COLO829 (cell line): ENCODE measurements around the gene SNX30.

Source experiments
- DNase-seq: peaks from one replicate; pipeline ENCODE4 v3.0.0; 2012; ENCODE audit warnings: low spot score

Gene SNX30

DNA sequence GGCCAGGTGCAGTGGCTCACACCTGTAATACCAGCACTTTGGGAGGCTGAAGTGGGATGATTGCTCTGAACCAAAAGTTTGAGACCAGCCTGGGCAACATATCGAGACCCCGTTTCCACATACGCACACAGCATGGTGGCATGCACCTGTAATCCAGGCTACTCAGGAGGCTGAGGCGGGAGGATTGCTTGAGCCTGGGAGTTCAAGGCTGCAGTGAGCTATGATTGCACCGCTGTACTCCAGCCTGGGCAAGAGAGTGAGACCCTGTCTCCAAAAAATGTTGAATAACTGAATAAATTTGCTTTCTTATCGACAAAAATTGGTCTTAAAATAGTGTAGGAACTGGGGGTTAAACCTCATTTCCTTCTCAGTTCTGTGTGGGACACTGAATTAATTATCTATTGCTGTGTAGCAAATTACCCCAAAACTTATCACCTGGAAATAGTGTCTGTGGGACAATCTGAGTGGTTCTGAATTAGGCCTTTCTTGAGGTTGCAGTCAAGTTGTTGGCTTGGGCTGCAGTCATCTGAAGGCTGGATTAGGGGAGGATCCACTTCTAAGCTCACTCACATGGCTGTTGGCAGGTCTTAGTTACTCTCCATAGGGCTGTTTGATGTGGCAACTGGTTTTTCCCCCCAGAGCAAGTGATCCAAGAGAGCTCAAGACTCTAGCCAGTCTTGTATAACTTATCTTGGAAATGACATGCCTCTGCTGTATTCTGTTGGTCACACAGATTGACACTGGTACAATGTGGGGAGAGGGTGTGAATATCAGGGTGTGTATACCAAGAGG lies 2.0 kb downstream of the SNX30 start:
- DNase-seq: no peak

DNA sequence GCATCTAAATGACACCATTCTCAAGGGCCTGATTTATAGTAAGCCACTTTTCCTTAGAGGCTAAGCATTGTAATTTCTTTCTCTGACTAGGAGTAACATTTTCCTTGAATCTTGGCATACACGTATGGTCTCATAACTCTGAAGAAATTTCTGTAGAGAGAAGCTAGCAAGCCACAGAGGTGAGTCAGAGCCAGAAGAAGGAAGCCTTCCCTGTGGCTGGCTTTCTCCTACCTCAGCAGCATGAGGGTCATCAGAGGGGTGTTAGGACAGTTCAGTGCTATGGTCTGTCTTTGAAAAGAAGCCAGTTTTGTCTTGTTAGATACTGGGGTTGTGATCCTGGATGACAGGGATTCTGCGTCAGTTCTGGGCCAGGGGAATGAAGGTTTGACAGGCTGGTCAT lies 3.2 kb downstream of the SNX30 start:
- DNase-seq: no peak

DNA sequence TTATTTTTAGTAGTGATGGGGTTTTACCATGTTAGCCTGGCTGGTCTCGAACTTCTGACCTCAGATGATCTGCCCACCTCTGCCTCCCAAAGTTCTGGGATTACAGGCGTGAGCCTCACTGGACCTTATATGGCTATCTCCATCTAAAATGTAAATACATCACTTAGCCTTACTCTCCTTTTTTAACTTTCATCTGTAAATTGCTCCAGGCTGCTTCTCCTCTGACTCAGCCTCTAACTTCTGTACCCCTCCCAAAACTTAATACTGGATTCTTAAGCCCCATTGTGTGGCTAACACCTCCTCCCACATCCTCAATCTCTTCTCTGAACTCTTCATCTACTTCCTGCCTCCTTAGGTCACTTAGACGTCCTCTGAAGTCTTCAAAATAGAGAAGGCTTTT lies 4.0 kb downstream of the SNX30 start:
- DNase-seq: peak; percentile 91

DNA sequence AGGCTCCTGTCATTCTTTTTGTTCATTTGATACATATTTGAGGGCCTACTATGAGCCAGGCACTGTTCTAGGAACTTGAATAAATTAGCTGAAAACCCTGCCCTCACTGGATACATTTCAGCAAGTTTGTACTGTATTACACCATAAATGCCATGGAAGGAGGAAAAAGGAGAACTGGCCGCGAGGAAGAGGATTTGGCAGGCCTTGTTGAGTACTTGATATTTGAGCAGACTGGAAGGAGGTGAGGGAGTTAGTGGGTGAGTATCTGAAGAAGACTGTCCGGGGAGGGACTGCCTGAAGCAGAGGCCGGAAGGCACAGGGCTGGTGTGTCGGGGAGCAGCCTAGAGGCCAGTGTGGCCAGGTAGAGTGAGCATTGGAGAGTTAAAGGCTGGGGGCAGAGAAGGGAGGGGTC lies 4.5 kb downstream of the SNX30 start:
- DNase-seq: no peak

DNA sequence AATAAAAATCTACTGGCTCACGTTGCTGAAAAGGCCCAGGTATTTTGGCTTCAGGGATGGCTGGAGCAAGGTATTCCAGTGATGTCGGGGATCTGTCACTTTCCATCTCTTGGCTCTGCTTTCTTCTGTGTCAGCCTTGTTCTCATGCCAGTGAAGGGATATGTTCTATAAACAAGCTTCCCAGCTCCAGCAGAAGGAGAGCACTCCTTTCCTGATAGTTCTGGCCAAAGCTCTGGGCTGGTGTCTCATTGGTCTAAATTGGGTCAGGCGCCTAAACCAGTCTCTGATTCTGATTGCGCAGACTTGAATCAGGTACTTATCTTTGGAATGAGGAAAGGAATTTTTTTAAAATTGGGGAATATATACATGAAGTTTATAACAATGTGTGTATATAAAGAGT lies 5.1 kb downstream of the SNX30 start:
- no peak for DNase-seq

DNA sequence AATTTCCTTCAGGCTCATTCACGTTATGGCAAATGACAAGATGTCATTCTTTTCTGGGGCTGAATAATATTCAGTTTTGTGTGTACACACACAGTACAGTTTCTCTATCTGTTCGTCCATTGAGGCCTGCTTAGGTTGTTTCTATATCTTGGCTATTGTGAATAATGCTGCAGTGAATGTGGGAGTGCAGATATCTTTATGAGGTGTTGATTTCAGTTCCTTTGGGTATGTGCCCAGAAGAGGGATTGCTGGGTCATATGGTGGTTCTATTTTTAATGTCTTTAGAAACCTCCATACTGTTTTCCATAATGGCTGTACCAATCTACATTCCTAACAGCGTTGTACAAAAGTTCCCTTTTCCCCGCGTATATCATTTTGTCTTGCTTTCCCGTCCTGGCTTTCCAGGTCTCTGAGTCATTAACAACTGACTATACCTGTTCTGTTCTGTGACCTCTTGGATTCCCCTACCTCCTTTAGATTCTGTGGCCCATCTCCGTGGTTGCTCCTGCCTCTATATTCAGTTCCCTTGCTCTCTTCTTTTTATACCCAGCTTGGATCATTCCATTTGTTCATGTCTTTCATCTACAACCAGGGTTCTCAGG lies 6.8 kb downstream of the SNX30 start:
- DNase-seq: no peak

DNA sequence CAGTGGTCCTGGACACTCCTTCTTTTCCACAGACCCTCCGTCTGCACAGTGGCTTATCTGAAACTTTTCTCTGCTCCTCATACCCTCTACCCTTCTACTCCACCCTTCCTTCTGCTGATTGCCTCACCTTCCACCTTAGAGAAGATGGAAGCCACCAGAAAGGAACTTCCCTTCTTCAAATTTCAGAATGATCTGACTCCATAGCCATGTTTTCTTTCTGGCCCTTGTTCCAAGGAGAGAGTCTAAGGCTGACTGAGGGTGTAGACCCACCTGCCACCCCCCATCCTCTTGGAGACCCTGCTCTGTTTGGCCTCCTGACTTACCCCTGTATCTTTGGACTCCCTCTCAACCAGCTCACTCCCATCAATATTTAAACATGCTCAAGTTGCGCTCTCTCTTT lies 7.4 kb downstream of the SNX30 start:
- DNase-seq: no peak

DNA sequence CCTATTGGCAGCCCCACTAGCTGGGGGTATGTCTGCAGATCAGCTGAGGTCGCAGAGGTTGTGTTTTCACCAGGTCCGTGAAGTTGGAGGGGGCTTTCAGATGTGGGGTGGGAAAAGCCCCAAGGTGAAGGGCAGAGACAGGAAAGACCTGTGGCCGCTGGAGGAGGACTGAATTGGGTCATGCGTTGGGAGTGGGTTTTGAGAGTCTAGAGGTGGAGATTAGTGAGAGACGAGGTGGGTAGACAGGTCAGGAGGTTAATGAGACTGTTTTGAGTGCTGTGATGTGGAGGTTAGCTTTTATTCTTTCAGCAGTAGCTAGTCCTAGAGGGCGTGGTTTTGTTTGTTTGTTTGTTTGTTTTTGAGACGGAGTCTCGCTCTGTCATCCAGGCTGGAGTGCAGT lies 10.3 kb downstream of the SNX30 start:
- no peak for DNase-seq

DNA sequence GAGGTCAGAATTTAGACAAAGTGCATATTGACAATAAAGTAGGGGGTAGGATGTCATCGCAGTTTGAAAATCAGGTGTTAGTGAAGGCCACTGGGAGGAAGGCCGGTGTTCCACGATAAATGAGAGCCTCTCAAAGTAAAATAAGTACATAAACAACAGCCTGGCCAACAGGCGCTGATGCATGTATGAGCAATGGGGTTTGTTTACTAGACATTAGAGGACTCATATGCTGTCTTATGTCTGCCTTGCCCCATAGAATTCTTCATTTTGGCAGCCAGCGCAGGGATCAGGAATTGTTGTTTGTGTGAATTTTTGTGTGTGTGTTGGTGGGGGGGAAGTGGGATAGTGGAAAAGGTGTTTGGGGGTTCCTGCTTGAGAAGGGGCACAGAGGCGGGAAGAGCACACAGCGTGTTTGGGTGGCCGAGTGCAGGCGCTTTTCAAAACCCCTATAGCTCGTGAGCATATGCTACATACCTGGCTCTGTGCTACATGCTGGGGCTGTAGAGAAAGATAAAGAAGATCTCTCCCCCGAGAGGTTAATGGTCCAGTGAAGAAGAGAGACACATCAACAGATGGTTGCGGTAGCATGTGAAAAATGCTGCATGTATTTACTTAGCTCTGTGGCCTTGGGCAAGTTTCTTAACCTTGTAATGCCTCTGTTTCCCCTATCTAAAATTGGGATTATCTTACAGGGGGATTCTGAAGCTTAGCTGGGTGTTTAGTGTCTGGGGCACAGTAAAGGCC lies 11.5 kb downstream of the SNX30 start:
- no peak for DNase-seq

DNA sequence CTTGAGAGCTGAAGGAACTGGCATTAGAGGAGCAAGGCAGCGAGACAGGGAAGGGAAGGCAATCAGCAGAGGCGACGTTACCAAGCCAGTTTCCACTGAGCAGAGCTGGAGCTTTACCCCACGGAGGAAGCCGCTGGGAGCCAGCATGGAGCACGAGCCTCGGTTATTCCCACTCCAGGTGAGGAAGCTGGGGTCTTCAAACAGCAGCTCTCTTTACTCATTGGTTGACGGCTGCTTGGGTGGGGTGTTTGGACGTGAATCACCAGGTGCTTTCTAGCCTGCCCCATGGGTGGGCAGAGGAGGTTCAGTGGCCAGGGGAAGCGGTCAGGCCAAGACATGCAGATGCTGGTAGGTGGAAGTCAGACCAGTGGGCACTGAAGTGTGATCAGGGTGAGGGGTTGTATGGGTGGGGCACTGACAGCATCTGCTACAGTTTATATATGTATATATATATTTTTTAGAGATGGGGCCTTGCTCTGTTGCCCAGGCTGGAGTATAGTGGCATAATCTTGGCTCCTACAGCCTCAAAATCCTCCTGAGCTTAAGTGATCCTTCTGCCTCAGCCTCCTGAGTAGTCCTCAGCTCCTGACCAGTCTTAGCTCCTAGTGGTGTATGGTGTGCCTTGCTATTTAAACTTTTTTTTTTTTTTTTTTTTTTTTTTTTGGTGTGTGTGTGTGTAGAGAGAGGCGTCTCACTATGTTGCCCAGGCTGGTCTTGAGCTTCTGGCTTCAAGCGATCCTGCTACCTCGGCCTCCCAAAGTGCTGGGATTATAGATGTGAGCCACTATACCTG lies 12.4 kb downstream of the SNX30 start:
- DNase-seq: no peak

DNA sequence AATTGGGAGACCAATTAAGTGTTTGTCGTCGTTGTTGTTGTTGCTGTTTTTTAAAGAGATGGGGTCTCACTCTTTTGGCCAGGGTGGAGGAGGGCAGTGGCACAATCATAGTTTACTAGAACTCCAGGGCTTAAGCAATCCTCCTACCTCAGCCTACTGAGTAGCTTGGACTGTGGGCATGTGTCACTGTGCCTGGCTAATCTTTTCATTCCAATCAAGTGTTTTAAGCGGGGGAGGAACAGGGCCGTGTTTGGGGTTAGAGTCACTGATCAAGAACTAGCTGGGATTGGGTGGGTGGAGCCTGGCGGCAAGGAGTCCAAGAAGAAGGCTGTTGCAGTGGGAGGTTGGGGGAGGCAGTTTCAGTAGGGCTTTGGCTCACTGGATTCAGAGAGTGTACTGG lies 13.8 kb downstream of the SNX30 start:
- DNase-seq: no peak

DNA sequence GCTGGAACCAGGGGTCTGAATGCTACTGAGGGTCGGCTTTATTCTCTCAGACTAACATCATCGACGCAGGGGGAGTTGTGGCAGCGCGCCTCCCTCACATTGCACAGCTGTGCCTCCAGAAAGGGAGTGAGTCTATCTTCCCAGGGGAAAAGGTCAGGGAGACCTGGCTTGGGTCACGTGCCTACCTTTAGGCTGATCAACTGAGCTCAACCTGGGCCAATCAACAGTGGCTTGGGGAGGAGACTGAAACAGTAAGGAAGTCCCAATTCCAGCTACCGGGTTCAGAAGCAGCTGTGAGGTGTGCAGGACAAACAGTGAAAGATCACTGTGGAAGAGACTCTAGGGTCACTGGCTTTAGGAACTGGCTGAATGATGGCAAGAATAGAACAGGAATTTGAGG lies 14.3 kb downstream of the SNX30 start:
- no peak for DNase-seq

DNA sequence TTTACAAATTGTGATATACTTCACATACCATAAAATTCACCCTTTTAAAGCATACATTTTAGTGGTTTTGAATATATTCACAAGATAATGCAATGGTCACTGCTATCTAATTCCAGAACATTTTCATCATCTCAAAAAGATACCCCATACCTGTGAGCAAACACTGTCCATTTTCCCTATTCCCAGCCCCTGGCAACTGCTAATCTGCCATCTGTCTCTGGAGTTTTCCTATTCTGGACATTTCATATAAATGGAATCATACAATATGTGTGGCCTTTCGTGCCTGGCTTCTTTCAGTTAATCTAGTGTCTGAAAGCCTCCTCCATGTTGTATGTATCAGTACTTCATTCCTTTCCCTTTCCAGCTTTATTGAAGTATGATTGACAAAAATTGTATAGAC lies 14.7 kb downstream of the SNX30 start:
- DNase-seq: no peak

DNA sequence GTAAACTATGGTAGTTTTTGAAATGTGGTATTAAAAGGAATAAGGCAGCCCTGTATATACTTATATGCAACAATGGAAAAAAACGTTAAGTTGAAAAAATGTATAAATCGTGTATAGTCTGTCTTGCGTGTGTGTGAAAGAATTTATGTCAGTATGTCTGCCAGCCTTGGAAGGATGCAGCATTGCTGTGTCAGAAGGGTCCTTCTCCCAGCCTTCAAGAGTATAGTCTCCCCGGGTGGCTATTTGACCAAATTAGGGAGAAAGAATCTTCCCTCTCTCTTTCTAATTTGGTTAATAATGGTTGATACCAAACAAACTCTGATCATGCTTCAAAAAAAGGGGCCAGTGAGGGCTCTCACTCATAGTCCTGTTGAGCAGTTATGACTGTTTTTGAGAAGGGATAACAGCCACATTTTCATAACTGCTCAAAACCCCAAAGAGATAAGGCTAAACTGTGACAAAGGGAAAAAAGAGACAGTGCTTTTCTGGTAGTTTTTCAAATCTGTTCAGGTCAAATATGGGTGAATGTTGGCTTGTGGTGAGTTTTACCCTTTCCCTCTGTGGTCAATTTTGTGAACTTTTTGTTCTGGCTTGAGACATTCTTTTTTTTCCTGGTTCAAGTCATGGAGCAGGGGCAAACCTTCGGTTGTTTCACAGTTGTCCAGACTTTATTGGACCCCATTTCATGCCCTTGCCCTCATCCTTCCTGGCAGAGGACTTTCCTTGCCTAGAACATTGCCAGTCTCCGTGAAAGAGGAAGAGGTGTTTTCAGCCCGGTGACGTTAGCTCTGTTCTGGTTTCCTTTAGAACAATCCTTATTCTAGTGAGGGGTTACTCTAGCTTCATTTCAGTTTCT lies 21.0 kb downstream of the SNX30 start:
- DNase-seq: no peak

DNA sequence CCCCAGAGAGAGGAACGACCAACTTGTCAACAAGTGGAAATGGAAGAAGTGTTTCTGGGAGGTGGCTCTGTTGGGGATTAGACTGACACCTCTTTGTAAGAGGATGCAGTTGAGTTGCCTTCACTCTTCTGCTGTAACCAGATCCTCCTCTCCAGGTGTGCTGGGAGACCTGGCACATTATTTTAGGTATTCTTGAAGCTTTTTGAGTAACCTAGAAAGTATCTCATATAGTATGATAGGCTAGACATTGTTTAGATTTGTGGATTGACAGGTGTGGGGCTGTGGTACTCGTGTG lies 21.6 kb downstream of the SNX30 start:
- no peak for DNase-seq

DNA sequence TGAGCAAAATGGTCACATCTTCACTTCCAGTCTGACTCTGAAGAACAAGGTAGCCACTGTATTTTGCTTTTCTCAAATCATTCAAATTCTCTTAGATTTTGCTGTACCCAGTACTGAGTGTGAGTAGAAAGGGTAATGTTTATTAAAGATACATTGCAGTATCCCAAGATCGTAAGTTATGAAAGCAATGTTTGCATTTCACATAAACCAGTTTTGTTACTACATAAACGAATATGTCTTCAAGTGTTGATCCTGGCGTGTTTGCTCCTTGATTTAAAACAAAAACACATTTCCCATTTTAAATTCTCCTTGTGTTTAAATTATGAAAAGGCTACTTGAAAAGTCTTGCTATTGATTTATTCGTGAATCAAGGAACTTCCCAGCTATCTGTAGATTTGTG lies 22.0 kb downstream of the SNX30 start:
- no peak for DNase-seq

DNA sequence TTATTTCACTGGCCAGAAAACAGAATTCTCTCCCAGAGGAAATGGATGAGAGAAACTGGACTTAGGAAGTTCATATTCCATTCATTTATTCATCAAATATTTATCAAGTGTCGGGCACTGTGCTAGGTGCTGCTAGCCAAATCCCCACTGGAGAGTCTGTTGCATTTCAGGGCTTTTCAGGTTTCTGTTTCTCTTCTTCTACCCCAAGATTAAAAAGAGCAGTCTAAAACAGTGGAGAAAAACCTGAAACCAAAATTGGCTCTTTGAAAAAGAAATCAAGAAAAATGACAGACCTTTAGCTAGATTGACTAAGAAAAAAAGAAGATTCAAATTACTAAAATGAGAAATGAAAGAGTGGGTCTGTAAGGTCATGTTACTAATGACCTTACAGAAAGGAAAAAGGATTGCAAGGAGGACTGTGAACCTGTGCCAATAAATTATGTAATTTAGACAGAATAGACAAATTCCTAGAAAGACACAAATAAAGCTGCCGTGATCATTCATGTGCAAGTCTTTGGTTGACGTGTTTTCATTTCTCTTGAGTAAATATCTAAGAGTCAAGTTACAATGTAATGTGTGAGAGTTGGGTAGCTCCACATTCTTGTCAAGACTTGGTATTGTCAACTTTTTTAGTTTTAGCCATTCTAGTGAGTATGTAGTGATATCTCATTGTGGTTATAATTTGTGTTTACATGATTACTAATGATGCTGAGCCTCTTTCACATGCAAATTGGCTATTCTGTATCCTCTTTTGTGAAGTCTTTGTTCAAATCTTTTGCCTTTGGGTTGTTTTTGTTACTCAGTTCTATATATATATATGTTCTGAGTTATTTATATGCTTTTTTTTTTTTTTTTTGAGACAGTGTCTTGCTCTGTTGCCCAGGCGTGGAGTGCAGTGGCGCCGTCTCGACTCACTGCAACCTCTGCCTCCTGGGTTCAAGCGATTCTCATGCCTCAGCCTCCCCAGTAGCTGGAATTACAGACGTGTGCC lies 23.7 kb downstream of the SNX30 start:
- DNase-seq: no peak

DNA sequence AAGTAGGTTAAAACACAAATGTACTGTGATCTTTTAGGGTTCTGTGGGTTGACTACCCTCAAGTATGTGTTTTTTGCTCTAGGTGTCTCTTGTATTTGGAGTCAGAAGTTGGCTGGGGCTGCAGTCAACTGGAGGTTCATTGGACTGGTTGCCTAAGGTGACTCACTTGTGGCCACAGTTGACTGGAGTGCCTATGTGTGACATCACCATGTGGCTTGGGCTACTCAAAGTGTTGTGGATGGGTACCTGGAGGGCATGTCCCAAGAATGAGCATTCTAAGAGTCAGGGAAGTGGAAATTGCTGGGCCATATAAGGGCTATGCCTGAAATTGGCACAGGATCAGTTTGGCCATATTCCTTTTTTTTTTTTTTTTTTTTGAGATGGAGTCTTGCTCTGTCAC lies 27.4 kb downstream of the SNX30 start:
- DNase-seq: no peak

DNA sequence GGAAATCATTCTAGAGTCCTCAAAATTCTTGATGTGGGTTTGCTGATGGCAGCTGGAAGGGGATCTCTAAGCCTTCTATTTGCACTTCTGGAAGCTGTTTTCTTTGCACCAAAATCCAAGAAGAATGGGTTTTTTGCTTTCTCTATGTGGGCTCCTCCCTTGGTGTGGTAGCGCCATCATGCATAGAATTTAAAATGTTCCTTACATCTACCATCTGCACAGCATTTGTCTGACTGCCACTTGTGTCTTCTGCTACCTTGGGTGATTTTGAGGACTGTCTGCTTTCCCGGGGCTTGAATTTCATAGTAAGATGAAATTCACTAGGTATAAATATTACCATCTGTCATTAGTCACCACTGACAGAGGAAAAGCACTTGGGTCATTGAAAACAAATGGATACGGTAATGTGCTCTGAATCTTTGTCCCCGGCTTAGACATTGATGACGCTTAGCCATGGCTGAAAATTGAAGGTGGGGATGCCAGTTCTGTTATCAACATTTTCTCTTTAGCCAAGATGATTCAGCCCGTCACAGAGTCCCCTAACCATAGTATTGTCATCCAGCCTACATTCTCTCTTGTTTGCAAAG lies 30.0 kb downstream of the SNX30 start:
- DNase-seq: no peak

DNA sequence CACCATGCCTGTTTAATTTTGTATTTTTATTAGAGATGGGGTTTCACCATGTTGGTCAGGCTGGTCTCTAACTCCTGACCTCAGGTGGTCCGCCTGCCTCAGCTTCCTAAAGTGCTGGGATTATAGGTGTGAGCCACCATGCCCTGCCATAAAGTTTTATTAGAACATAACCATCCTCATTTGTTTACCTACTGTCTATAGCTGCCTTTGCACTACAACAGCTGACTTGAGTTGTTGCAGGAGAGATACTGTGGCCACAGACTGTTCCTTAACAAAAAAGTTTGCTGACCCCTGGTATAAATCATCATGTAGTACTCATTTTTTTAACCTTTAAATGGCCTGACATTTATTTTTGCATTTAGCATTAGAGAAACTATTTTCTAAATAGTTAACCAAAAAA lies 31.7 kb downstream of the SNX30 start:
- no peak for DNase-seq
